ENCODE data around the gene SPTLC3. TPM values are rescaled to one million over a fixed set of nuclear protein-coding genes. Genes with fewer than 3 reads are reported as not detected.
A peak's percentile ranks its signal among the peaks of the same experiment; 100 is the strongest.

SPTLC3 gene
- total and polyA plus RNA-seq, 12 donors, result 1.4 to 15.7 (median 8.7) TPM

GRCh38 chr20:13105864-13106457 is 97.2 kb downstream of the SPTLC3 start:
- WGBS, 4 donors, result 29 to 34% (median 31%) methylated on average over 14 of the region's 14 CpGs
- peaks cover 0 to 6% of the 10 kb centered on the region in 2 donors for H3K4me1 ChIP-seq (replicated peaks in 1 of 2)
- no peaks in the 10 kb centered on the region for H3K36me3 ChIP-seq (replicated peaks in 1 of 2)
- no peak overlapping the region for H3K4me3 ChIP-seq
- TF ChIP-seq CTCF (IDR thresholded peaks at IDR 0.05) (peak; percentile 51 to 82 (median 64)), POLR2A (IDR thresholded peaks at IDR 0.05) (no peak)
- H3K27me3 ChIP-seq, result no peaks in the 10 kb centered on the region
- intact Hi-C loops (cut with DNase I), result loop anchor here (2.0 to 10.0 kb wide), 3 partner anchors 135 to 181 kb away; no protein-coding TSS in a partner anchor
- peak in 1 of 7 donors; percentile 7 for DNase-seq
- H3K27ac ChIP-seq, result no peak overlapping the region
- H3K9me3 ChIP-seq (replicated peaks in 1 of 3), result no peaks in the 10 kb centered on the region

DNA sequence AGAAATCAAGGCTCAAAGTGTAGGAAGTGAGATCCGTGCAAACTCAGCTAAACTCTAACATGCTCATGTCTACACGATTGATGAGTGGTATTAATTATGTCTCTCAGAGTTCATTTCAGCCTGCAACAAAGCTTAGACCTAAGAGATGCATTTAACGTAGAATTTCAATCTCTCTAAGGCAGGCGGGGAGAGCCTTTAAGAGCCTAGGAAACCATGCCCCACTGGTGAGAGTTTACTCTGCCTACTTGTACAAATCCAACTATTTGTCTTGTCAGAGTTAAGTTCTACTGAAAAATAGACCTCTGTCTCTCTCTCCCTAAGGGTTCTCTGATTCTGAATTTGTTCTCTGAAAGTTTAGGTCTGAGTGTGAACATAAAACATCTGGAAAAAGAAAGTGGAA is 100.9 kb downstream of the SPTLC3 start:
- DNase-seq, result no peak

GRCh38 chr20:13110796-13111195 is 102.0 kb downstream of the SPTLC3 start:
- H3K36me3 ChIP-seq (replicated peaks in 1 of 2), result no peaks in the 10 kb centered on the region
- H3K9me3 ChIP-seq (replicated peaks in 1 of 3), result no peaks in the 10 kb centered on the region
- peaks cover 0 to under 1% of the 10 kb centered on the region in 2 donors for H3K4me1 ChIP-seq (replicated peaks in 1 of 2)
- TF ChIP-seq CTCF (IDR thresholded peaks at IDR 0.05) (no peak), POLR2A (IDR thresholded peaks at IDR 0.05) (no peak)
- no peak overlapping the region for H3K27ac ChIP-seq
- intact Hi-C loops (cut with DNase I), result loop anchor here in 1 of 2 donors (10.0 kb wide), 1 partner anchor 434 kb away; no protein-coding TSS in a partner anchor
- no peak for DNase-seq
- no peak overlapping the region for H3K4me3 ChIP-seq
- H3K27me3 ChIP-seq, result no peaks in the 10 kb centered on the region
- 86 to 93% (median 89%) methylated on average over 2 of the region's 2 CpGs for WGBS, 4 donors

More for the DNA sequence above, 100.9 kb downstream of the SPTLC3 start:
- TF ChIP-seq POLR2A (IDR thresholded peaks at IDR 0.05) (no peak), CTCF (IDR thresholded peaks at IDR 0.05) (no peak)
- Histone ChIP-seq H3K9me3 (replicated peaks in 1 of 3) (no peaks in the 10 kb centered on the region), H3K27me3 (no peaks in the 10 kb centered on the region), H3K36me3 (replicated peaks in 1 of 2) (no peaks in the 10 kb centered on the region), H3K4me1 (replicated peaks in 1 of 2) (peaks cover 0 to 6% of the 10 kb centered on the region in 2 donors), H3K4me3 (no peak overlapping the region), H3K27ac (no peak overlapping the region)
- WGBS, 4 donors, result 75 to 86% (median 80%) methylated on average over 4 of the region's 4 CpGs
- intact Hi-C loops (cut with DNase I), result loop anchor here (10.0 kb wide), 3 partner anchors 145 to 435 kb away; no protein-coding TSS in a partner anchor

DNA sequence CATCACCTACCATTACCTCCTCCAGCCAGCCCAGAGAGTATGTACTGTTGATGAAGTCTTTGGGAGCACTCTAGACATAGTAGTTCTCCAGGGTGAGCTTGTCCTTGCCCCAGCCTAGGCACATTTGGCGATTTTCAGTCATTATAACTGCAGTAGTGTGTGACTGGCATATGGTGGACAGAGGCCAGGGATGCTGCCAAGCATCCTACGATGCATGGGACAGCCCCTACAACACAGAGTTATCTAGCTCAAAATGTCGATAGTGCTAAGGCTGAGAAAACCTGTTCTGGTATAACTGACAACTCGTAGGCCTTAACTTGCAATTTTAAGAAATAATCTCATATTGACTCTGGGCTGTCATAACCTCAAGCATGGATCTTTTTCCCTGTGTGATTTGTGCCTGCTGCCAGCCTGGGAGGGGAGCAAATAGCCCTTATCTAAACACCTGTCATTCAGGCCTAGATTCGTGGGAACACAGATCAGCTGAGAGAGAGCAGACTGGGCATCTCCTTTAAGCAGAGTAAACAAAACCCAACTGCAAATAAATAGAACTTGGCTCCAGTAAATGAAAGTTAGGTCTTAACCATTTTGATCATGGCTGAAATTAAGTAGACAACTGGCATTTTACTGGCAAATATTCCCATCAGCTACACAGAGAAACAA is 102.6 kb downstream of the SPTLC3 start:
- intact Hi-C loops (cut with DNase I), result loop anchor here in 1 of 2 donors (10.0 kb wide), 1 partner anchor 433 kb away; no protein-coding TSS in a partner anchor

More for the DNA sequence above, 102.6 kb downstream of the SPTLC3 start:
- WGBS, 4 donors, result 83 to 91% (median 85%) methylated on average over 5 of the region's 5 CpGs
- H3K27me3 ChIP-seq, result no peaks in the 10 kb centered on the region
- no peak overlapping the region for H3K4me3 ChIP-seq
- H3K36me3 ChIP-seq (replicated peaks in 1 of 2), result no peaks in the 10 kb centered on the region
- H3K4me1 ChIP-seq (replicated peaks in 1 of 2), result no peaks in the 10 kb centered on the region
- TF ChIP-seq POLR2A (IDR thresholded peaks at IDR 0.05), result no peak
- no peak for TF ChIP-seq CTCF (IDR thresholded peaks at IDR 0.05)
- no peak overlapping the region for H3K27ac ChIP-seq
- no peak for DNase-seq
- H3K9me3 ChIP-seq (replicated peaks in 1 of 3), result no peaks in the 10 kb centered on the region

Measured in adrenal gland (tissue), 12 donors.